Measurements from ENCODE around the gene BTRC. TPM values are rescaled to one million over a fixed set of nuclear protein-coding genes. Genes with fewer than 3 reads are reported as not detected.

BTRC gene
- total and polyA plus RNA-seq, 2 donors from 2014 or later = 6.7 to 18.0 TPM

DNA sequence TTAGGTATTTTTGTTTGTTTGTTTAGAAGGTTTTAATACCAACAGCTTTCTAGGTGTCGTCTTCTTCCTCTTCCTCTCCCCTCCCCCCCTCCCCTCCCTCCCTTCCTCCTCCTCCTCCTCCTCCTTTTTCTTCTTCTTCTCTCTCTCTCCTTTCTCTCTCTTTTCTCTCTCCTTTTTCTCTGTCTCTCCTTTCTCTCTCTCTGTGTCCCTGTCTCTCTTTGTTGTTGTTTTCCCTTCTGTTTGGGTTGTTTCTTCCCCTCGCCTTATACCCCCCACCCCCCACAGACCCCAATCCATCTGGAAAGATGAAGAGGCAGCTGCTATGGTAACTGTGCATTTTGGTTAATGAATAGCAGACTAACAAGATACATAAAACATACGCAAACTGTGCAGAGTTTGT is 75.5 kb downstream of the BTRC start:
- FAIRE-seq = no peak
- H3K9me3 ChIP-seq (ENCODE audit: control insufficient read depth in 2 of 3, insufficient read depth in 1 of 3, low read length in 3 of 3) = no peaks in the 10 kb centered on the region
- H3K4me1 ChIP-seq (ENCODE audit: control insufficient read depth in 2 of 3, insufficient read depth in 2 of 3, low read depth in 1 of 3, low read length in 3 of 3) = no peaks in the 10 kb centered on the region
- TF ChIP-seq, protein P1, sequence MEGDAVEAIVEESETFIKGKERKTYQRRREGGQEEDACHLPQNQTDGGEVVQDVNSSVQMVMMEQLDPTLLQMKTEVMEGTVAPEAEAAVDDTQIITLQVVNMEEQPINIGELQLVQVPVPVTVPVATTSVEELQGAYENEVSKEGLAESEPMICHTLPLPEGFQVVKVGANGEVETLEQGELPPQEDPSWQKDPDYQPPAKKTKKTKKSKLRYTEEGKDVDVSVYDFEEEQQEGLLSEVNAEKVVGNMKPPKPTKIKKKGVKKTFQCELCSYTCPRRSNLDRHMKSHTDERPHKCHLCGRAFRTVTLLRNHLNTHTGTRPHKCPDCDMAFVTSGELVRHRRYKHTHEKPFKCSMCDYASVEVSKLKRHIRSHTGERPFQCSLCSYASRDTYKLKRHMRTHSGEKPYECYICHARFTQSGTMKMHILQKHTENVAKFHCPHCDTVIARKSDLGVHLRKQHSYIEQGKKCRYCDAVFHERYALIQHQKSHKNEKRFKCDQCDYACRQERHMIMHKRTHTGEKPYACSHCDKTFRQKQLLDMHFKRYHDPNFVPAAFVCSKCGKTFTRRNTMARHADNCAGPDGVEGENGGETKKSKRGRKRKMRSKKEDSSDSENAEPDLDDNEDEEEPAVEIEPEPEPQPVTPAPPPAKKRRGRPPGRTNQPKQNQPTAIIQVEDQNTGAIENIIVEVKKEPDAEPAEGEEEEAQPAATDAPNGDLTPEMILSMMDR (IDR thresholded peaks at IDR 0.05; ENCODE audit: borderline replicate concordance, extremely low read depth, insufficient read depth) = no peak
- H3K36me3 ChIP-seq (ENCODE audit: control insufficient read depth in 2 of 3, insufficient read depth in 3 of 3, low read length in 3 of 3) = no peaks in the 10 kb centered on the region
- intact Hi-C loops (cut with DNase I) = no loop called here
- H3K4me3 ChIP-seq (ENCODE audit: low read length in 3 of 3) = no peak overlapping the region
- H3K27me3 ChIP-seq (ENCODE audit: control insufficient read depth, insufficient read depth, low read length) = no peaks in the 10 kb centered on the region
- no peak overlapping the region for H3K9ac ChIP-seq (ENCODE audit: low read length in 3 of 3)
- no peak overlapping the region for H3K27ac ChIP-seq (ENCODE audit: low read depth in 2 of 2, low read length in 2 of 2)
- no peak for DNase-seq

DNA sequence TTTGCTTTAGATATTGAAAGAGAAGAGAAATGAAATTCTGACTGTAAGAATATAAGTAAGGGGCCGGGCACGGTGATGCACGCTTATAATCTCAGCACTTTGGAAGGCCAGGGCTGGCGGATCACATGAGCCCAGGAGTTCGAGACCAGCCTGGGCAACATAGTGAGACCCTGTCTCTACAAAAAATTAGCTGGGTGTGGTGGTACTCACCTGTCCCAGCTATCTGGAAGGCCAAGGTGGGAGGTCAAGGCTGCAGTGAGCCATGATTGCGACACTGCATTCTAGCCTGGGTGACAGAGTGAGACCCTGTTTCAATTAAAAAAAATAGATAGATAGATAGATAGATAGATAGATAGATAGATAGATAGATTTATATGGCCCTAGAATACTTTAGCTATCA is 82.3 kb downstream of the BTRC start:
- Histone ChIP-seq H3K4me1 (ENCODE audit: control insufficient read depth in 2 of 3, insufficient read depth in 2 of 3, low read depth in 1 of 3, low read length in 3 of 3) (no peaks in the 10 kb centered on the region), H3K9me3 (ENCODE audit: control insufficient read depth in 2 of 3, insufficient read depth in 1 of 3, low read length in 3 of 3) (no peaks in the 10 kb centered on the region), H3K27me3 (ENCODE audit: control insufficient read depth, insufficient read depth, low read length) (no peaks in the 10 kb centered on the region), H3K9ac (ENCODE audit: low read length in 3 of 3) (no peak overlapping the region), H3K4me3 (ENCODE audit: low read length in 3 of 3) (no peak overlapping the region), H3K36me3 (ENCODE audit: control insufficient read depth in 2 of 3, insufficient read depth in 3 of 3, low read length in 3 of 3) (no peaks in the 10 kb centered on the region), H3K27ac (ENCODE audit: low read depth in 2 of 2, low read length in 2 of 2) (no peak overlapping the region)
- intact Hi-C loops (cut with DNase I) = no loop called here
- no peak for FAIRE-seq
- TF ChIP-seq, protein P1 (IDR thresholded peaks at IDR 0.05; ENCODE audit: borderline replicate concordance, extremely low read depth, insufficient read depth) = no peak
- no peak for DNase-seq

DNA sequence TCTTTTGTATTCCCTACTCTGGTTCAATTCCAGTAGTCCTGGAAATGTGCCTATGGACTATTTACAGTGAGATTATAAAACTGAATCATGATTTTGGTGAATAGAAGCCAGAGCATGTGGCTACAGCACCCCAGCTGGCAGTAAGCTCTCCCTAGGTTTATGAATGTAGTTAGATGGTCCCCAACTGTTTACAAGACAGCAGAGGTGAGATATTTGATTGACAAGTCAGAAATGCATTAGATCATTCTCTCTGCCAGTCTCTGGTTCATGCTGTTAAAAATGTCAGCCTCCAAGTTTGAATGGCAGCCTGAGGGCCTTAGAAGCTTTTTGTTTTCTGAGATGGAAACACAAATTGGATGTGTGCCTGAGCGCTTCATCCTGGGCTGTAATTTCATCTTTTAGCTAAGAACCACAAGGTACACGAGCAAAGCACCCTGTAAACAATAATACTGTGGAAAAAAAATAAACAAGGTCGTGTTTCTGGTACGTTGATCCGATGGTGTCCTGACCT is 85.0 kb downstream of the BTRC start:
- H3K4me3 ChIP-seq (ENCODE audit: low read length in 3 of 3) = no peak overlapping the region
- no peaks in the 10 kb centered on the region for H3K27me3 ChIP-seq (ENCODE audit: control insufficient read depth, insufficient read depth, low read length)
- H3K9ac ChIP-seq (ENCODE audit: low read length in 3 of 3) = no peak overlapping the region
- DNase-seq = no peak
- no peak overlapping the region for H3K27ac ChIP-seq (ENCODE audit: low read depth in 2 of 2, low read length in 2 of 2)
- TF ChIP-seq, protein P1 (IDR thresholded peaks at IDR 0.05; ENCODE audit: borderline replicate concordance, extremely low read depth, insufficient read depth) = no peak
- FAIRE-seq = no peak
- no peaks in the 10 kb centered on the region for H3K36me3 ChIP-seq (ENCODE audit: control insufficient read depth in 2 of 3, insufficient read depth in 3 of 3, low read length in 3 of 3)
- H3K9me3 ChIP-seq (ENCODE audit: control insufficient read depth in 2 of 3, insufficient read depth in 1 of 3, low read length in 3 of 3) = no peaks in the 10 kb centered on the region
- peaks cover 0 to 2% (median 0%) of the 10 kb centered on the region in 3 donors for H3K4me1 ChIP-seq (ENCODE audit: control insufficient read depth in 2 of 3, insufficient read depth in 2 of 3, low read depth in 1 of 3, low read length in 3 of 3)
- intact Hi-C loops (cut with DNase I) = no loop called here

Measured in kidney (tissue), 14 donors.